ENCODE data around the gene ART1.

The ART1 gene

GRCh38 chr11:3667149-3668035 lies 22.5 kb downstream of the ART1 start:
- DNase-seq = no peak

- no peak for DNase-seq
Measured at GRCh38 chr11:3669128-3669527, 24.2 kb downstream of the ART1 start.

DNA sequence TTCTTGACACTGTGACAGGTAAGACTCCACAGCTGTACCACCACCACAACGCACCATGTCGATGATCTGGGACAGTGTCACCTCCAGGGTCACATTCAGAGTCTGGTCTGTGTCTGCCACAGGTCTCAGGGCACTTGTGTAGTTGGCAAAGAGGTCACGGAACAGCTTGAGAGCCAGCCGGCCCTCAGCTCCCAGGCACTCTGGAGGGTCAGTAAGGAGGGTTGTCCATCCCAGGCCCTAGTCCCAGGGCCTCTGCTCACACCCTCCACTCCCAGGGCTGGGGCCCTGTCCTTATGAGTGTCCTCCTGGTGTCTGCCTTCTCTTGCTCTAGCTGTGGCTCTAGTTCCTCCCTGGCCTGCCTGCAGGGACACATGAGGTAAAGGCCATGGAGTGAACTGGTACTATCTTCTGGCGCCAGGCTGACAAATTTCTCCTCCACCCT lies 24.8 kb downstream of the ART1 start:
- DNase-seq = no peak

GRCh38 chr11:3671334-3672254 lies 26.7 kb downstream of the ART1 start, which contains the start of gene CHRNA10:
Gene CHRNA10, minus strand, starts transcription at chr11:3671384. Its CDS starts 72 bp downstream, at chr11:3671312.
- peak; percentile 97 for DNase-seq

- no peak for DNase-seq
Measured at GRCh38 chr11:3674189-3674588, 29.3 kb downstream of the ART1 start.

GRCh38 chr11:3675971-3676370 lies 31.0 kb downstream of the ART1 start:
- no peak for DNase-seq

DNA sequence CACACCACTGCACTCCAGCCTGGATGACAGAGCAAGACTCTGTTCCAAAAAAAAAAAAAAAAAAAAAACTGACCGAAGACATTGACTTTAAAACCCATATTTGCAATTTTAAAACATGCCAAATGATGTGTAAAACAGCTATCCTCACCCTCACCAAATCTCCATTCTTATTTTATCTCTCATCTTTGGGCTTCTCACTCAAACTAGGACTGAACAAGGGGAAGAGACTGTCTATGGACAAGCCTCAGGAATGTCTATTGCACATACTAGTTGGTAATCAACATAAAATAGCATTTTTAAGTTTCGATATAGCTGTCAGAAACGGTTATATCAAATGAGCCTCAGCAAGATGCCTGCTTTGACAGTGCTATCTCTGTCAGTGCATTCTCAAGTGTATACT lies 34.1 kb downstream of the ART1 start:
- no peak for DNase-seq

DNA sequence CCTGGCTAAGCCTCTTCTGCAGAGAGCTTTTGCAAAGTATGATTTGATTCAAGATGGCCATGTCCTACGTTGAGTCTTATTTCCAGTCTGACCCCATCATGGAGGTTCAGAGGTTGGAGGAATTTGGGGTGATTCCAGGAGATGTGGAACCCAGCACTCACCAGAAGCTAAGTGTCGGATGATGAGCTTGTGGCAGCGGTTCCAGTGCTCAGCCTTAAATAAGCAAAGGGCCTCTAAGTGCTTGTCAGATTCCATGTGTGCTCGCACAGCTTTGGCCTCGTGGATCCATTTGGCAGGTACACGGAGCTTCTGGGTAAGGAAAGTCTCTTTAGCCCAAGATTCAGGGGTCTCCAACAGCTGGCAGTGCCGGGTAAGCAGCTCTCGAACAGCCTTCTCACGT lies 38.1 kb downstream of the ART1 start:
- no peak for DNase-seq

DNA sequence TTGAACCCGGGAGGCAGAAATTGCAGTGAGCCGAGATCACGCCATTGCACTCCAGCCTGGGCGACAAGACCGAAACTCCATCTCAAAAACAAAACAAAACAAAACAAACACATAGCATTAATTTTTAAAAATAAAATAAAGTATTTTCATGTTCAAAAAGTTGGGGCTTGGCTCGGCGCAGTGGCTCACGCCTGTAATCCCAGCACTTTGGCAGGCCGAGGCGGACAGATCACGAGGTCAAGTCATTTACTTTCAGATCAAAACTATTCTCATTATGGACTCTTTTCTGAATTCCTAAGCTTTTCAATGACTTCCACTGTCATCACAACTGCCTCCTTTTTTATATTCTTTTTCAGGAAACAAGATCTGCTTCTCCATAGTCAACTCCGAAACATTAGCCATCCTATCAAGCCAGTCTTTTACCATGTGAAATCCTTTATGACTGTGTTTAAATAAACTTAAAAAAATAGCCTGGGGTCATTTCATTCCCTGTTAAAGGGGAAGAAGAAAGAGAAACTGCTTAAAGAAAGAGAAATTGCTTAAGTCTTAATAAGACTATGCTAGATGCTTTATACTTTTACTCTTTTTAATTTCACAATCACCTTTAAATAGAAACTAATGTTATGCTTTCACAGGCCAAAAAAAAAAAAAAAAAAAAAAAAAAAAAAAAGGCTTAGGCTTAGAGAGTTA lies 39.3 kb downstream of the ART1 start:
- DNase-seq = no peak

DNA sequence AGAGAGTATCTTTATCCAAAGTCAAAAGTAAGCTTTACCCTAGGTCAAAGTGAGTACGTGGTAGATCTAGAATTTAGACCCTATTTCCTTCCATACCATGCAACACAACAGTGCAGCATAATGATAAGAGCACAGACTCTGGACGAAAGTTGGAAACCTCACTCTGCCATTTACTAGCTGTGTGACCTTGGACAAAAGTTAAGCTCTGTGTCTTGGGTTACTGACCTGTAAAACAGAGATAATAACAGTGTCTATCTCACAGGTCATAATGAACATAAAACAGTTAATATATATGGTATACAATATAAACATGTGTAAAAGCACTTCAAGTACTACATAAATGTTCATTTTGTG lies 39.9 kb downstream of the ART1 start:
- no peak for DNase-seq

DNA sequence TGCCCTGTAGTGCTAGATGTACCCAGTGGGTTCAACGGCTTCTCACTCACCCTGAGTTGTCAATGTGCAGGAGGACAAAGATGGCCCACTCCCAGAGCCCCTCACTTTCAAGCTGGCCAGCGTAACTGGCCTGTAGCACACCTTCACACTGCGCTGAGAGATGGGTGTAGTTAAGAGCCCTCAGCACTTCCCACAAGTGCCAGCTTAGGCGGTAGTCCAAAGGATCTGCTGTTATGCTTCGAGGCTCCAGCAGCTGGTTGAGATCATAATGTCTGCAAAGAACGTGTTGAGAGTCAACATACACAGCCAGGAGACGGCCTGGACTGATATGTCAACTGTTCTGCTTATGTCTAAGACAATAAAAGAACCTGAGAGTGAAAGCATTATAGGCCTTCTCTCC lies 41.0 kb downstream of the ART1 start:
- no peak for DNase-seq

DNA sequence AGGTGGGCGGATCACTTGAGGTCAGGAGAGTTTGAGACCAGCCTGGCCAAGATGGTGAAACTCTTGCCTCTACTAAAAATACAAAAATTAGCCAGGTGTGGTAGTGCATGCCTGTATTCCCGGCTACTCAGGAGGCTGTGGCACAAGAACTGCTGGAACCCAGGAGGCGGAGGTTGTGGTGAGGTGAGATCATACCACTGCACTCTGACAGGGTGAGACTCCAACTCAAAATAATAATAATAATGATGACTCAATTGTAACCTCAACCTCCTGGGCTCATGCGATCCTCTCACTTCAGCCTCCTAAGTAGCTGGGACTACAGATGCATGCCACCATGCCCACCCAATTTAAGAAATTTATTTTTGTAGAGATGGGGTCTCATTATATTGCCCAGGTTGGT lies 41.8 kb downstream of the ART1 start:
- no peak for DNase-seq

DNA sequence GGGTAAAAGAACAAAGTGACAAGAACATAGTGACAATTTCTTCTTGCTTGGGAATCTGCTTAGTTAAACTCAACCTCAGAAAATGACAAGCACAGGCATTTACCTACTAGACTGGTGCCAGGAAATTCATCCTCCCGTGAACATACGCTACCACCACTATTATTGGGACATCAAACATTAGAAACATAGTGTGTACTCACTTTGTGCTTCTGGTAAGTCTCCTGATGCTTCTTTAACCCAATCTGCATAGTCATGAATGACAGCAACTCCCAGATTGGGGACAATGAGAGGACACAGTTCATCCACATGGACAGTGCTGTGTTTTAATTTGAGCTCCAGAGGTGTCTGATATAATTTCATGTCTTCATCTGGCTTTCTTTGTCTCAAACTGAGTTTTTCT lies 55.5 kb downstream of the ART1 start:
- no peak for DNase-seq

DNA sequence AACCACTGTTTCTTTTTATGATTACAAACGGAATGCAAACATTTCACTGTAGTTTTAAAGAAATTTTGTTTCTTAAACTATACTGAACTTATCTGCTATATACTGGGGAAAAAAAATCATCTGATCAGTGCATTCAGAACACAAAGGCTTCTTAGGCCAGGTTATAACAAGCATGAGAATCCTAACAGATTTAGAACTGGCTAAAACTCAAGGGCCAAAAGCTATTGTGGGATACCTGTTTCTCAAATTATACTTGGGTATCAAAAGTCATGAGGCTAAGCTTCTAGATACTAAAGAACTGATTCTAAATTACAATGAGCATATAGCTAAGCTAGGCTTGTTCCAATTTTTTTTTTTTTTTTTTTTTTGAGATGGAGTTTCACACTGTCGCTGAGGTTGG lies 56.0 kb downstream of the ART1 start:
- no peak for DNase-seq

DNA sequence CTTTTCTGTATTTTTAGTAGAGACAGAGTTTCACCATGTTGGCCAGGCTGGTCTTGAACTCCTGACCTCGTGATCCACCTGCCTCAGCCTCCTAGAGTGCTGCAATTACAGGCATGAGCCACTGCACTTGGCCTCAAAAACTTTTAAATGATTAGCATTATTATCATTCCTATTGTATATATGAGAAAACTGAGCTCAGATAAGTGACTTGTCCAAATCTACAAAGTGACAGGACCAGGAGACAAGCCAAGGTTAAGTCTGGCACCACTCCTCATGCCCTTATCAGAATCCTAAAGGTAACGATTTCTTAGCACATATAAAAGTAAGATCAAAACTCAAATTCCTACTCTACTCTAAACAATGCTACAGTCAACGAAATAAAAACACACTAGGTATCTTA lies 58.5 kb downstream of the ART1 start:
- no peak for DNase-seq

- no peak for DNase-seq
Measured at GRCh38 chr11:3707176-3707575, 62.2 kb downstream of the ART1 start.

DNA sequence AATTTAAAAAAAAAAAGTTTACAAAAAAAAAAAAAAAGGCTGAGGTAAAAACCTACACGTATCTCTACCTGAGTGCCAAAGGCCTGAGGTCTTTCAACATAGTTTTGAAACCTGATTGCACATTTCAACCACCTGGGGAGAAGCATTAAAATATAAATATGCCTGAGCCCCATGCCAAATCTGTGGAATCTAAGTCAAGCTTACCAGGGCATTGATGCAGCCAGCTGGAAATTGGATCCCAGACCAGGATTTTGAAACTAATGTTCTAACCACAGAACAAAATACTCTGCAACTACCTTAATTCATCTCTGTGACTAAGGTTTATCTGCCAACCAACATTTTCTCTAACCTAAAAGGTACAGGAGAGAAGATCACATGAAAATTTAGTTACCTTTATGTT lies 65.0 kb downstream of the ART1 start:
- DNase-seq = no peak

- DNase-seq = no peak
Measured at GRCh38 chr11:3710485-3711259, 65.7 kb downstream of the ART1 start.

- DNase-seq = no peak
Measured at GRCh38 chr11:3712274-3712673, 67.3 kb downstream of the ART1 start.

Measured in NCI-H526 treated with DMSO at 0.1 percent for 48 hours (cell line).